ENCODE data around the gene RFX2. TPM values are rescaled to one million over a fixed set of nuclear protein-coding genes. Genes with fewer than 3 reads are reported as not detected.
"Not testable (repeated sequence)": the region's sequence is repeated elsewhere in the genome, so short reads cannot be mapped to it uniquely, and the experiment has no call there.

RFX2 gene
- total RNA-seq, 1 donor from 2014 or later: 8.3 TPM

GRCh38 chr19:5973867-5974635, 136.2 kb downstream of the RFX2 start:
- DNase-seq (no peak), ATAC-seq (ENCODE audit: poor library complexity) (no peak)
- intact Hi-C loops (cut with DNase I): no loop called here

- no peak for ATAC-seq (ENCODE audit: poor library complexity)
- DNase-seq: no peak
- intact Hi-C loops (cut with DNase I): no loop called here
Observed at GRCh38 chr19:5973376-5973775, 136.9 kb downstream of the RFX2 start.

GRCh38 chr19:5972355-5972731, 138.0 kb downstream of the RFX2 start:
- intact Hi-C loops (cut with DNase I): no loop called here
- DNase-seq (no peak), ATAC-seq (ENCODE audit: poor library complexity) (no peak)

- ATAC-seq (ENCODE audit: poor library complexity): no peak
- DNase-seq: no peak
- intact Hi-C loops (cut with DNase I): no loop called here
Observed at GRCh38 chr19:5971714-5972354, 138.5 kb downstream of the RFX2 start.

- no peak for ATAC-seq (ENCODE audit: poor library complexity)
- intact Hi-C loops (cut with DNase I): no loop called here
- DNase-seq: no peak
Observed at GRCh38 chr19:5969476-5969875, 140.8 kb downstream of the RFX2 start.

GRCh38 chr19:5968431-5969373, 141.6 kb downstream of the RFX2 start:
- intact Hi-C loops (cut with DNase I): no loop called here
- DNase-seq (no peak), ATAC-seq (ENCODE audit: poor library complexity) (peak; percentile 1)

GRCh38 chr19:5967994-5968430, 142.3 kb downstream of the RFX2 start:
- DNase-seq (no peak), ATAC-seq (ENCODE audit: poor library complexity) (peak; percentile 73)
- intact Hi-C loops (cut with DNase I): no loop called here

GRCh38 chr19:5967571-5967970, 142.7 kb downstream of the RFX2 start:
- no peak for ATAC-seq (ENCODE audit: poor library complexity)
- intact Hi-C loops (cut with DNase I): no loop called here
- DNase-seq: no peak

GRCh38 chr19:5966941-5967340, 143.4 kb downstream of the RFX2 start:
- DNase-seq (no peak), ATAC-seq (ENCODE audit: poor library complexity) (peak; percentile 54)
- intact Hi-C loops (cut with DNase I): no loop called here

- ATAC-seq (ENCODE audit: poor library complexity) (peak; percentile 43), DNase-seq (no peak)
- intact Hi-C loops (cut with DNase I): no loop called here
Observed at GRCh38 chr19:5966215-5966614, 144.1 kb downstream of the RFX2 start.

GRCh38 chr19:5964816-5965565, 145.3 kb downstream of the RFX2 start:
- ATAC-seq (ENCODE audit: poor library complexity) (no peak), DNase-seq (no peak)
- intact Hi-C loops (cut with DNase I): no loop called here

GRCh38 chr19:5963855-5964254, 146.4 kb downstream of the RFX2 start:
- ATAC-seq (ENCODE audit: poor library complexity): no peak
- no peak for DNase-seq

GRCh38 chr19:5963259-5963658, 147.0 kb downstream of the RFX2 start:
- DNase-seq; ATAC-seq (ENCODE audit: poor library complexity); intact Hi-C loops (cut with DNase I): not testable (repeated sequence)

More at GRCh38 chr19:5963855-5964254, 146.4 kb downstream of the RFX2 start:
- intact Hi-C loops (cut with DNase I): no loop called here

- ATAC-seq (ENCODE audit: poor library complexity) (peak; percentile 51), DNase-seq (no peak)
- intact Hi-C loops (cut with DNase I): no loop called here
Observed at GRCh38 chr19:5961969-5962945, 148.0 kb downstream of the RFX2 start.

GRCh38 chr19:5961641-5961968, 148.7 kb downstream of the RFX2 start:
- DNase-seq; ATAC-seq (ENCODE audit: poor library complexity); intact Hi-C loops (cut with DNase I): not testable (repeated sequence)

GRCh38 chr19:5960005-5961001, 150.0 kb downstream of the RFX2 start:
- intact Hi-C loops (cut with DNase I): no loop called here
- ATAC-seq (ENCODE audit: poor library complexity) (peak; percentile 32), DNase-seq (no peak)

Measured in Right ventricle myocardium superior (tissue), 1 donor.